ENCODE measurements around the gene PKNOX2. TPM values are rescaled to one million over a fixed set of nuclear protein-coding genes. Genes with fewer than 3 reads are reported as not detected.

PKNOX2 gene
- total and polyA plus RNA-seq, 10 of the 15 experiments (the other 5 are each of a cell fraction or from before 2014, with no cell fraction given) = not detected

DNA sequence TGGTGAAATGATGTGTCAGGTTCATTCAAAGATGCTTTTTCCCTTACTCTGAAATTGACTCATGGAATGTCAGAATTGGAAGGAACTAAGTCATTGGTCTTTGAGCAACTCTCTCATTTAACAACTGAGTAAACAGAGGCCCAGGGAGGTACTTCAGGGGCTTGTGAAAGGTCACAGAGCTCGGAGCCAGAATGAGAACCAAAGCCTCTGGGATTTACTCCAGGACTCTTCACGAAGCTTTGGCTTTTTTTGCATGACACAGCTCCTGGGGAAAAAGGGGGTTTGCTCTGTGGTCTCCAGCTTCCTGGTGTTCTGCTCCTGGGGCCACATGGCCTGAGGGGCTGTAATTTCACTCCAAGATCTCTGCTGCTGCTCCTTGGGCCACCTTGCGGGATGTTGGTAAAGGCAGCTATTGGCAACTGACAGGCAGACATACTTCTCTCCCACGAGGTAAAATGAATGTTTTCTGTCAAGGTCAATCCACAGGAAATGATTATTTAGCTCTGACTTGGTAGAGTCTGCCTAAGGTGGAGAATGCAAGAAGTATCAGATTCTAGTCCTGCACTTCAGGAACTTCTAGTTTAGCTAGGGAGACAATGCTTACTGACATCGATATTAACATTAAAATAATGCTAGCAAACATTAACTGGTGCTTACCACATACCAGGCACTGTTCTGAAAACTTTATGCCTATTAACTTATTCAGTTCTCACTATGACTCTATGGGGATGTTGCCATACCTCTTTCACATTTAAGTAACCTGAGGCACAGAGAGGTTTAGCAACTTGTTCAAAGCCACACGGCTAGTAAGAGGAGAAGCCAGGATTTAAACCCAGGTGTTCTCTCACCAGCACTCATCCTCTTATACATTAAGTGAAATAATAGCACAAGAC is 16.1 kb downstream of the PKNOX2 start:
- in situ Hi-C loops (cut with MboI) = no loop called here
- peak; percentile 80 for ATAC-seq
- 0 out of 2 replicates have a peak, but pooled peaks cover 3% of the 10 kb centered on the region for H4K20me1 ChIP-seq (ENCODE audit: control insufficient read depth, insufficient read depth)
- H3K4me3 ChIP-seq = no peak overlapping the region
- no peak for TF ChIP-seq EED (IDR thresholded peaks at IDR 0.05; ENCODE audit: low read depth)
- no peak for TF ChIP-seq MYB (IDR thresholded peaks at IDR 0.05; ENCODE audit: borderline replicate concordance, low read depth, low read length)
- TF ChIP-seq CEBPZ (IDR thresholded peaks at IDR 0.05; ENCODE audit: low read depth, low read length) = no peak
- TF ChIP-seq NFYA (IDR thresholded peaks at IDR 0.05; ENCODE audit: borderline replicate concordance, low read depth, low read length) = no peak
- TF ChIP-seq RUNX3 (IDR thresholded peaks at IDR 0.05; ENCODE audit: low read length) = no peak
- TF ChIP-seq, protein P1, sequence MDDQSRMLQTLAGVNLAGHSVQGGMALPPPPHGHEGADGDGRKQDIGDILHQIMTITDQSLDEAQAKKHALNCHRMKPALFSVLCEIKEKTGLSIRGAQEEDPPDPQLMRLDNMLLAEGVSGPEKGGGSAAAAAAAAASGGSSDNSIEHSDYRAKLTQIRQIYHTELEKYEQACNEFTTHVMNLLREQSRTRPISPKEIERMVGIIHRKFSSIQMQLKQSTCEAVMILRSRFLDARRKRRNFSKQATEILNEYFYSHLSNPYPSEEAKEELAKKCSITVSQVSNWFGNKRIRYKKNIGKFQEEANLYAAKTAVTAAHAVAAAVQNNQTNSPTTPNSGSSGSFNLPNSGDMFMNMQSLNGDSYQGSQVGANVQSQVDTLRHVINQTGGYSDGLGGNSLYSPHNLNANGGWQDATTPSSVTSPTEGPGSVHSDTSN (IDR thresholded peaks at IDR 0.05; ENCODE audit: insufficient replicate concordance, low read depth, low read length) = no peak
- TF ChIP-seq TBL1XR1 (IDR thresholded peaks at IDR 0.05; ENCODE audit: low read depth, low read length) = no peak
- TF ChIP-seq FOXK2 (IDR thresholded peaks at IDR 0.05) = no peak
- TF ChIP-seq BACH1 (IDR thresholded peaks at IDR 0.05; ENCODE audit: borderline replicate concordance) = no peak
- TF ChIP-seq ZBTB11 (CRISPR knock-in tag; IDR thresholded peaks at IDR 0.05) = no peak
- no peak for TF ChIP-seq RB1 (IDR thresholded peaks at IDR 0.05; ENCODE audit: borderline replicate concordance)
- TF ChIP-seq ELK1 (IDR thresholded peaks at IDR 0.05; ENCODE audit: low read depth, low read length) = no peak
- TF ChIP-seq RBBP5 (conservative IDR thresholded peaks at IDR 0.05) = no peak
- WGBS (ENCODE audit: insufficient coverage, insufficient replicate concordance, low lambda C conversion rate, missing lambda C conversion rate) = 10% methylated on average over 6 of the region's 6 CpGs
- no peak overlapping the region for H3K27ac ChIP-seq (ENCODE audit: control insufficient read depth, insufficient read depth)
- CTCF ChIA-PET = interaction anchor here (0.9 kb wide), 1 partner anchor 38 kb away, joined by 4 read pairs; no protein-coding TSS in a partner anchor
- intact Hi-C loops (cut with micrococcal nuclease; ENCODE audit: unreplicated experiment) = no loop called here
- RAD21 ChIA-PET (ENCODE audit: unreplicated experiment) = no interaction called here
- no TSS peak for BruUV-seq (replicated peaks)
- no peak overlapping the region for H3K4me2 ChIP-seq (ENCODE audit: control insufficient read depth, insufficient read depth)
- POLR2A ChIA-PET = interaction anchor here (0.5 kb wide), 1 partner anchor 1244 kb away, joined by 3 read pairs; no protein-coding TSS in a partner anchor
- peaks cover 4% of the 10 kb centered on the region for H3K4me1 ChIP-seq (ENCODE audit: control insufficient read depth, insufficient read depth, low read length)
- SMC1A ChIA-PET (ENCODE audit: uncharacterized antibody, unreplicated experiment) = interaction anchor here (0.6 kb wide), 1 partner anchor 30 kb away, joined by 3 read pairs; no protein-coding TSS in a partner anchor
- H3K9ac ChIP-seq (ENCODE audit: control insufficient read depth, insufficient read depth, low read length) = no peak overlapping the region
- H2AFZ ChIP-seq (ENCODE audit: control insufficient read depth, low read depth, low read length) = no peak overlapping the region
- no peaks in the 10 kb centered on the region for H3K79me2 ChIP-seq (ENCODE audit: control insufficient read depth, insufficient read depth, low read length)
- H3K27me3 ChIP-seq (replicated peaks in 1 of 2; ENCODE audit: control insufficient read depth in 2 of 2, insufficient read depth in 2 of 2, low read length in 1 of 2) = peaks cover 0 to 4% of the 10 kb centered on the region in 2 experiments; a peak in 3 of 4 replicates
- no peak for FAIRE-seq
- no peak for DNase-seq (ENCODE audit: low read depth, low spot score)
- no peaks in the 10 kb centered on the region for H3K36me3 ChIP-seq (ENCODE audit: control insufficient read depth in 2 of 2, insufficient read depth in 2 of 2, low read length in 1 of 2)
- H3K9me3 ChIP-seq (replicated peaks; ENCODE audit: control insufficient read depth, insufficient read depth, low read length) = no peaks in the 10 kb centered on the region

All from GM12878 (cell line).